HCT116 (cell line): ENCODE results near the gene C9orf50. TPM values are rescaled to one million over a fixed set of nuclear protein-coding genes. Genes with fewer than 3 reads are reported as not detected.

Experiments
- ATAC-seq: fragments of 200-7000 bp; cut with Tn5 transposase; 2 replicates; pipeline ENCODE4 v1.9.1; 2020; ENCODE audit warnings: mild to moderate bottlenecking, moderate library complexity
- BruUV-seq: library from RNA; stranded (reverse); fragments of 400-500 nt; replicated peaks from 2 replicates; lab custom pipeline; 2021; lab: Mats Ljungman, UMichigan
- CTCF ChIA-PET: fragments of 300-600 bp; sonication (Branson Sonifier 250); formaldehyde crosslinking; loops from one replicate; lab custom pipeline; 2021; ENCODE audit warnings: antibody characterized with exemption; lab: Charles Lee
- POLR2A ChIA-PET: fragments of 300-600, 350-600 bp; sonication (Branson Sonifier 250); formaldehyde crosslinking; loops from one replicate; lab custom pipeline; 2021; ENCODE audit warnings: antibody characterized with exemption; lab: Charles Lee
- RAD21 ChIA-PET, 2 experiments: fragments of 300-600 bp; sonication (Branson Sonifier 250); formaldehyde crosslinking; loops; one replicate each; lab custom pipeline; 2023; ENCODE audit warnings: low total read pairs in 2 of 2; ENCODE audit not compliant: uncharacterized antibody in 2 of 2, unreplicated experiment in 2 of 2, low non-redundant PET in 1 of 2; lab: Charles Lee
- DNase-seq: peaks from one replicate; pipeline ENCODE4 v3.0.0-alpha.2; 2010; ENCODE audit warnings: low read depth, low spot score
- H2AFZ ChIP-seq: fragments of 200-600 bp; shearing (Covaris generic), sonication (generic); 2 replicates; pipeline ENCODE4 v1.6.1; 2017; ENCODE audit warnings: low read depth, mixed run types, mixed read lengths, antibody characterized with exemption, low read length; ENCODE audit not compliant: poor library complexity, severe bottlenecking
- H3K27ac ChIP-seq: 2 replicates; pipeline ENCODE4 v1.5.1; 2012; ENCODE audit warnings: low read depth, low read length
- H3K27me3 ChIP-seq: fragments of 200-600 bp; sonication (generic); 2 replicates; pipeline ENCODE4 v1.6.1; 2016; ENCODE audit warnings: mixed run types, low read length, mixed read lengths; ENCODE audit not compliant: insufficient read depth
- H3K36me3 ChIP-seq, 2 experiments: fragments of 200-500 bp in 1 of 2; fragments of 200-600 bp in 1 of 2; sonication (Bioruptor generic) in 1 of 2; sonication (generic) in 1 of 2; 2 replicates each; pipeline versions ENCODE4 v1.5.1 to v1.6.1; 2014 to 2016; ENCODE audit warnings: low read length in 2 of 2, inconsistent platforms in 1 of 2, mixed read lengths in 1 of 2, mixed run types in 1 of 2; ENCODE audit not compliant: insufficient read depth in 2 of 2, control insufficient read depth in 1 of 2
- H3K4me1 ChIP-seq, 2 experiments: fragments of 200-600 bp in 1 of 2; sonication (generic) in 1 of 2; 2 replicates each; pipeline versions ENCODE4 v1.5.1 to v1.6.1; 2012 to 2017; ENCODE audit warnings: low read length in 2 of 2, inconsistent platforms in 1 of 2, mild to moderate bottlenecking in 1 of 2, mixed read lengths in 1 of 2, mixed run types in 1 of 2, moderate library complexity in 1 of 2; ENCODE audit not compliant: insufficient read depth in 2 of 2, control insufficient read depth in 1 of 2
- H3K4me2 ChIP-seq: fragments of 200-600 bp; sonication (generic); 2 replicates; pipeline ENCODE4 v1.6.1; 2017; ENCODE audit warnings: mixed run types, low read length, mixed read lengths
- H3K4me3 ChIP-seq, 2 experiments: fragments of 200-600 bp in 1 of 2; sonication (generic) in 1 of 2; replicated peaks in 1 of 2; 2 replicates each; pipeline ENCODE4 v1.5.1; 2011 to 2016; ENCODE audit warnings: low read length in 2 of 2, control low read depth in 1 of 2, low read depth in 1 of 2, mild to moderate bottlenecking in 1 of 2, mixed read lengths in 1 of 2, mixed run types in 1 of 2
- H3K79me2 ChIP-seq: fragments of 200-600 bp; sonication (generic); 2 replicates; pipeline ENCODE4 v1.6.1; 2017; ENCODE audit warnings: mild to moderate bottlenecking, mixed run types, low read length, moderate library complexity, mixed read lengths; ENCODE audit not compliant: insufficient read depth
- H3K9ac ChIP-seq: fragments of 200-600 bp; sonication (generic); 2 replicates; pipeline ENCODE4 v1.6.1; 2016; ENCODE audit warnings: low read length, mixed read lengths
- H3K9me2 ChIP-seq: fragments of 200-600 bp; sonication (generic), shearing (Covaris generic); 2 replicates; pipeline ENCODE4 v1.6.1; 2017; ENCODE audit warnings: mixed run types, mild to moderate bottlenecking, moderate library complexity; ENCODE audit not compliant: insufficient read depth
- H3K9me3 ChIP-seq, 2 experiments: fragments of 200-500 bp in 1 of 2; fragments of 200-600 bp in 1 of 2; sonication (Bioruptor generic) in 1 of 2; sonication (generic) in 1 of 2; 2 replicates each; pipeline ENCODE4 v1.6.1; 2014 to 2017; ENCODE audit warnings: low read length in 2 of 2, mixed read lengths in 2 of 2, inconsistent platforms in 1 of 2, low read depth in 1 of 2, mild to moderate bottlenecking in 1 of 2, mixed run types in 1 of 2, moderate library complexity in 1 of 2; ENCODE audit not compliant: control insufficient read depth in 1 of 2, insufficient read depth in 1 of 2
- H4K20me1 ChIP-seq: fragments of 200-600 bp; sonication (generic), shearing (Covaris generic); 2 replicates; pipeline ENCODE4 v1.6.1; 2017; ENCODE audit warnings: mixed run types, mild to moderate bottlenecking, moderate library complexity; ENCODE audit not compliant: insufficient read depth
- CEBPB ChIP-seq: IDR thresholded peaks from 2 replicates; pipeline ENCODE4 v1.6.1; 2012; ENCODE audit warnings: low read depth
- EGR1 ChIP-seq: IDR thresholded peaks from 2 replicates; pipeline ENCODE4 v1.6.1; 2012; ENCODE audit warnings: low read depth
- EZH2phosphoT487 ChIP-seq: fragments of 200-600 bp; IDR thresholded peaks from 2 replicates; pipeline ENCODE4 v1.6.1; 2018; ENCODE audit warnings: antibody characterized with exemption, borderline replicate concordance
- FOSL1 ChIP-seq: IDR thresholded peaks from 2 replicates; pipeline ENCODE4 v1.6.1; 2012; ENCODE audit warnings: low read depth
- JUND ChIP-seq: IDR thresholded peaks from 2 replicates; pipeline ENCODE4 v1.6.1; 2012
- MAX ChIP-seq: IDR thresholded peaks from 2 replicates; pipeline ENCODE4 v1.6.1; 2012
- RAD21 ChIP-seq: IDR thresholded peaks from 2 replicates; pipeline ENCODE4 v1.6.1; 2012; ENCODE audit warnings: low read depth, mild to moderate bottlenecking
- REST ChIP-seq: IDR thresholded peaks from 2 replicates; pipeline ENCODE4 v1.6.1; 2012; ENCODE audit warnings: low read depth
- SIN3A ChIP-seq: IDR thresholded peaks from 2 replicates; pipeline ENCODE4 v1.6.1; 2012; ENCODE audit warnings: low read depth
- SP1 ChIP-seq: IDR thresholded peaks from 2 replicates; pipeline ENCODE4 v1.6.1; 2012; ENCODE audit warnings: low read depth
- TCF7L2 ChIP-seq: IDR thresholded peaks from 2 replicates; pipeline ENCODE4 v1.7.0; 2011; ENCODE audit warnings: borderline replicate concordance, inconsistent platforms; ENCODE audit not compliant: insufficient read depth, insufficient read length; ENCODE audit errors: extremely low read depth
- YY1 ChIP-seq: IDR thresholded peaks from 2 replicates; pipeline ENCODE4 v1.6.1; 2011; ENCODE audit warnings: low read length, low read depth, moderate library complexity, mild to moderate bottlenecking; ENCODE audit not compliant: insufficient replicate concordance; ENCODE audit errors: extremely low read depth
- ZFX ChIP-seq: fragments of 450-650 bp; IDR thresholded peaks from 2 replicates; pipeline ENCODE4 v1.6.1; 2017
- intact Hi-C: fragments of 100-400 bp; cut with micrococcal nuclease; formaldehyde crosslinking; loops from 2 replicates; pipeline ENCODE4 v1.10.0; 2022
- total RNA-seq: library from RNA; stranded (reverse); gene quantifications from one replicate; pipeline ENCODE4 v1.2.1, GENCODE V29; 2021; ENCODE audit not compliant: unreplicated experiment
- TF ChIP-seq, protein P1 (sequence below), 3 experiments: fragments of 200-600 bp in 1 of 3; sonication (generic) in 1 of 3; IDR thresholded peaks in 2 of 3; conservative IDR thresholded peaks in 1 of 3; 2 replicates each; pipeline ENCODE4 v1.5.1; 2012 to 2017; ENCODE audit warnings: low read depth in 2 of 3, low read length in 2 of 3, antibody characterized with exemption in 1 of 3, borderline replicate concordance in 1 of 3, control low read depth in 1 of 3, mild to moderate bottlenecking in 1 of 3, mixed read lengths in 1 of 3, mixed run types in 1 of 3, moderate library complexity in 1 of 3; ENCODE audit not compliant: insufficient read depth in 1 of 3
- TF ChIP-seq, protein P2 (sequence below): IDR thresholded peaks from 2 replicates; pipeline ENCODE4 v1.6.1; 2011; ENCODE audit warnings: mild to moderate bottlenecking, low read length, moderate library complexity; ENCODE audit not compliant: insufficient replicate concordance; ENCODE audit errors: extremely low read depth
- TF ChIP-seq, protein P3 (sequence below): IDR thresholded peaks from 2 replicates; pipeline ENCODE4 v1.6.1; 2012

The C9orf50 gene
- total RNA-seq, 1 experiment from 2014 or later: not detected

- intact Hi-C loops: loop anchor here (1.0 to 5.0 kb wide), 3 partner anchors 204 to 472 kb away; no protein-coding TSS in a partner anchor
- Histone ChIP-seq H3K4me1 (peaks cover 59 to 81% of the 10 kb centered on the region in 2 experiments), H3K79me2 (no peaks in the 10 kb centered on the region; the same call in 1 of the 2 replicates), H3K36me3 (no peaks in the 10 kb centered on the region), H2AFZ (no peak overlapping the region), H3K27ac (peak overlapping the region; percentile 96), H4K20me1 (no peaks in the 10 kb centered on the region), H3K9ac (peak overlapping the region; percentile 83), H3K9me2 (no peaks in the 10 kb centered on the region), H3K4me3 (peak overlapping the region; percentile 51 to 64), H3K9me3 (no peaks in the 10 kb centered on the region), H3K4me2 (peak overlapping the region; percentile 92), H3K27me3 (no peaks in the 10 kb centered on the region)
- RAD21 ChIA-PET: interaction anchor here in 1 of 2 experiments (0.9 kb wide), 1 partner anchor 480 kb away, joined by 4 read pairs; no protein-coding TSS in a partner anchor
- CTCF ChIA-PET: interaction anchor here (0.7 to 2.4 kb wide), 6 partner anchors 14 to 480 kb away, joined by 3 to 16 read pairs (median 4); partner anchors contain the start of genes IER5L and NTMT1
- no TSS peak for BruUV-seq
- no peak for TF ChIP-seq EGR1
- no peak for TF ChIP-seq JUND
- no peak for TF ChIP-seq ZFX
- TF ChIP-seq SIN3A: no peak
- TF ChIP-seq EZH2phosphoT487: no peak
- TF ChIP-seq, protein P1, sequence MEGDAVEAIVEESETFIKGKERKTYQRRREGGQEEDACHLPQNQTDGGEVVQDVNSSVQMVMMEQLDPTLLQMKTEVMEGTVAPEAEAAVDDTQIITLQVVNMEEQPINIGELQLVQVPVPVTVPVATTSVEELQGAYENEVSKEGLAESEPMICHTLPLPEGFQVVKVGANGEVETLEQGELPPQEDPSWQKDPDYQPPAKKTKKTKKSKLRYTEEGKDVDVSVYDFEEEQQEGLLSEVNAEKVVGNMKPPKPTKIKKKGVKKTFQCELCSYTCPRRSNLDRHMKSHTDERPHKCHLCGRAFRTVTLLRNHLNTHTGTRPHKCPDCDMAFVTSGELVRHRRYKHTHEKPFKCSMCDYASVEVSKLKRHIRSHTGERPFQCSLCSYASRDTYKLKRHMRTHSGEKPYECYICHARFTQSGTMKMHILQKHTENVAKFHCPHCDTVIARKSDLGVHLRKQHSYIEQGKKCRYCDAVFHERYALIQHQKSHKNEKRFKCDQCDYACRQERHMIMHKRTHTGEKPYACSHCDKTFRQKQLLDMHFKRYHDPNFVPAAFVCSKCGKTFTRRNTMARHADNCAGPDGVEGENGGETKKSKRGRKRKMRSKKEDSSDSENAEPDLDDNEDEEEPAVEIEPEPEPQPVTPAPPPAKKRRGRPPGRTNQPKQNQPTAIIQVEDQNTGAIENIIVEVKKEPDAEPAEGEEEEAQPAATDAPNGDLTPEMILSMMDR (IDR thresholded peaks at IDR 0.05 in 2 of 3, conservative IDR thresholded peaks at IDR 0.05 in 1 of 3; ENCODE audit: borderline replicate concordance in 1 of 3, insufficient read depth in 1 of 3, low read depth in 2 of 3, low read length in 2 of 3): no peak
- TF ChIP-seq RAD21: no peak
- no peak for TF ChIP-seq CEBPB
- TF ChIP-seq, protein P2, sequence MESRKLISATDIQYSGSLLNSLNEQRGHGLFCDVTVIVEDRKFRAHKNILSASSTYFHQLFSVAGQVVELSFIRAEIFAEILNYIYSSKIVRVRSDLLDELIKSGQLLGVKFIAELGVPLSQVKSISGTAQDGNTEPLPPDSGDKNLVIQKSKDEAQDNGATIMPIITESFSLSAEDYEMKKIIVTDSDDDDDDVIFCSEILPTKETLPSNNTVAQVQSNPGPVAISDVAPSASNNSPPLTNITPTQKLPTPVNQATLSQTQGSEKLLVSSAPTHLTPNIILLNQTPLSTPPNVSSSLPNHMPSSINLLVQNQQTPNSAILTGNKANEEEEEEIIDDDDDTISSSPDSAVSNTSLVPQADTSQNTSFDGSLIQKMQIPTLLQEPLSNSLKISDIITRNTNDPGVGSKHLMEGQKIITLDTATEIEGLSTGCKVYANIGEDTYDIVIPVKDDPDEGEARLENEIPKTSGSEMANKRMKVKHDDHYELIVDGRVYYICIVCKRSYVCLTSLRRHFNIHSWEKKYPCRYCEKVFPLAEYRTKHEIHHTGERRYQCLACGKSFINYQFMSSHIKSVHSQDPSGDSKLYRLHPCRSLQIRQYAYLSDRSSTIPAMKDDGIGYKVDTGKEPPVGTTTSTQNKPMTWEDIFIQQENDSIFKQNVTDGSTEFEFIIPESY: no peak
- TF ChIP-seq TCF7L2: no peak
- TF ChIP-seq MAX: no peak
- no peak for TF ChIP-seq SP1
- TF ChIP-seq REST: no peak
- TF ChIP-seq, protein P3, sequence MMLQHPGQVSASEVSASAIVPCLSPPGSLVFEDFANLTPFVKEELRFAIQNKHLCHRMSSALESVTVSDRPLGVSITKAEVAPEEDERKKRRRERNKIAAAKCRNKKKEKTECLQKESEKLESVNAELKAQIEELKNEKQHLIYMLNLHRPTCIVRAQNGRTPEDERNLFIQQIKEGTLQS: no peak
- TF ChIP-seq YY1: no peak
- no peak for TF ChIP-seq FOSL1
- ATAC-seq (peak; percentile 3; the same call in 1 of the 2 replicates), DNase-seq (no peak)
- POLR2A ChIA-PET: interaction anchor here (1.2 to 1.4 kb wide), 2 partner anchors 116 to 472 kb away, joined by 3 read pairs; no protein-coding TSS in a partner anchor
Observed at GRCh38 chr9:129611307-129611800, 9.5 kb downstream of the C9orf50 start.
